C4-2B (cell line): ENCODE measurements around the gene SLCO3A1.

ENCODE experiments used
- ZFX ChIP-seq: fragments of 450-650 bp; IDR thresholded peaks from 2 replicates; pipeline ENCODE4 v1.6.1; 2017
- TF ChIP-seq, protein P1 (sequence below): fragments of 450-650 bp; conservative IDR thresholded peaks from 2 replicates; pipeline ENCODE4 v1.5.1; 2017; ENCODE audit warnings: mild to moderate bottlenecking

DNA sequence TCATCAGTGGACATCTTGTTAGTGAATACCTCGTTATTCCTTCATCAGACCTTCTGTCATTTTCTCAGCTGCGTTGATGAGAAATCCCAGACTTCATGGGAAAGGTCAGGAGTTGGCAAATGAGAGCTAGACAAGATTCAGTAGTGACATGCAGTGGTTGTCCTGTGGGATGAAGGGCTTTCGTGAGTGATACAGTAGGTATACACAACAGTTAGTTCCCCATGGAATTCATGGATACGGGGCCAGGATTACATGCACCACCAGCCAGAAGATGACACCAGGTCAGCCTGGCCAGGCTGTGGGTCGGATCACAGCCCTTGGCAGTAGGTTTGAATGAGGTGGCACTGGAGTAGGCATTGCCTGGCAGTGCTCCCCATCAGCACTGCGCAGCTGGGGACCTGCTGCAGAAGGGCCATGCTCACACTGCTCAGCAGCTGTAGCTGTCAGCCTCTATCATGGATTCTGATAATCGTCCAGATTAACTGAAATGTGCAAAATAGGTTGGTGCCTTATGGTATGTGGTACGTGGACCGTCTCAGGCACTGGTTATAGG lies 150.1 kb downstream of the SLCO3A1 start:
- TF ChIP-seq, protein P1, sequence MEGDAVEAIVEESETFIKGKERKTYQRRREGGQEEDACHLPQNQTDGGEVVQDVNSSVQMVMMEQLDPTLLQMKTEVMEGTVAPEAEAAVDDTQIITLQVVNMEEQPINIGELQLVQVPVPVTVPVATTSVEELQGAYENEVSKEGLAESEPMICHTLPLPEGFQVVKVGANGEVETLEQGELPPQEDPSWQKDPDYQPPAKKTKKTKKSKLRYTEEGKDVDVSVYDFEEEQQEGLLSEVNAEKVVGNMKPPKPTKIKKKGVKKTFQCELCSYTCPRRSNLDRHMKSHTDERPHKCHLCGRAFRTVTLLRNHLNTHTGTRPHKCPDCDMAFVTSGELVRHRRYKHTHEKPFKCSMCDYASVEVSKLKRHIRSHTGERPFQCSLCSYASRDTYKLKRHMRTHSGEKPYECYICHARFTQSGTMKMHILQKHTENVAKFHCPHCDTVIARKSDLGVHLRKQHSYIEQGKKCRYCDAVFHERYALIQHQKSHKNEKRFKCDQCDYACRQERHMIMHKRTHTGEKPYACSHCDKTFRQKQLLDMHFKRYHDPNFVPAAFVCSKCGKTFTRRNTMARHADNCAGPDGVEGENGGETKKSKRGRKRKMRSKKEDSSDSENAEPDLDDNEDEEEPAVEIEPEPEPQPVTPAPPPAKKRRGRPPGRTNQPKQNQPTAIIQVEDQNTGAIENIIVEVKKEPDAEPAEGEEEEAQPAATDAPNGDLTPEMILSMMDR = no peak
- no peak for TF ChIP-seq ZFX
